Measurements from ENCODE around the gene DOK6.
"Not testable (repeated sequence)": the region's sequence is repeated elsewhere in the genome, so short reads cannot be mapped to it uniquely, and the experiment has no call there.

The DOK6 gene

GRCh38 chr18:69658685-69659084, 258.0 kb downstream of the DOK6 start:
- no peaks in the 10 kb centered on the region for H3K9me3 ChIP-seq (replicated peaks; ENCODE audit: low read length)
- H3K4me1 ChIP-seq (ENCODE audit: control insufficient read depth, insufficient read depth, low read length), result no peaks in the 10 kb centered on the region
- H3K36me3 ChIP-seq (ENCODE audit: insufficient read depth, low read length), result no peaks in the 10 kb centered on the region
- no peaks in the 10 kb centered on the region for H3K27me3 ChIP-seq (ENCODE audit: control insufficient read depth, insufficient read depth, low read length)
- H3K9ac ChIP-seq (ENCODE audit: low read depth, low read length), result no peak overlapping the region
- H3K4me3 ChIP-seq (ENCODE audit: low read length), result no peak overlapping the region
- H3K4me2 ChIP-seq (ENCODE audit: low read length), result no peak overlapping the region

DNA sequence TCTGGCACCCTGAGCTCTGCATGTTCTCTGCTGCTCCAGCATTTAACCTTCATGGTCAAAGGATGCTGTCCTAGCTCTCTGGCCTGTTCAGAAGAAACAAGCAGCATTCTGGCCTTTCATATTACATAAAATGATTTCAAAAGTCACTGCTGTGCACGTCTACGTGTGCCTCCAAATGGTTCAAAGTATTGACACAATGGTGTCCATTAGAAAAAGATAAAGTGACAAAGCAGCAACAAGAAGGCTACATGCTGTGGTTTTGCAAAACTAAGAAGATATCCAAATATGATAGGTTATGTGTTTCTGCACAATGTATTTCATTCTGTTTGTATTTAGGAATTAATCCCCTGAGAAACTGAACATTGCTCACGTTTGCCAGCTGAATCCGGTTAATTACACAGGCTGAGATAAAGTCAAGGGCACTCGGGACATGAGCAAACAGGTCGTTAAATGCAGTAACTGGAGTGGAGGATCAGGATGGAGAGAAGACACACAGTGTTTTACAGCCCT, 258.5 kb downstream of the DOK6 start:
- no peak overlapping the region for H3K9ac ChIP-seq (ENCODE audit: low read depth, low read length)
- H3K9me3 ChIP-seq (replicated peaks; ENCODE audit: low read length), result no peaks in the 10 kb centered on the region
- no peaks in the 10 kb centered on the region for H3K4me1 ChIP-seq (ENCODE audit: control insufficient read depth, insufficient read depth, low read length)
- H3K4me3 ChIP-seq (ENCODE audit: low read length), result no peak overlapping the region
- no peaks in the 10 kb centered on the region for H3K27me3 ChIP-seq (ENCODE audit: control insufficient read depth, insufficient read depth, low read length)
- H3K4me2 ChIP-seq (ENCODE audit: low read length), result no peak overlapping the region
- H3K36me3 ChIP-seq (ENCODE audit: insufficient read depth, low read length), result no peaks in the 10 kb centered on the region

GRCh38 chr18:69662090-69662489, 261.4 kb downstream of the DOK6 start:
- not testable (repeated sequence) for H3K4me2 ChIP-seq (ENCODE audit: low read length); H3K9me3 ChIP-seq (replicated peaks; ENCODE audit: low read length); H3K4me3 ChIP-seq (ENCODE audit: low read length); H3K4me1 ChIP-seq (ENCODE audit: control insufficient read depth, insufficient read depth, low read length); H3K36me3 ChIP-seq (ENCODE audit: insufficient read depth, low read length); H3K27me3 ChIP-seq (ENCODE audit: control insufficient read depth, insufficient read depth, low read length); H3K9ac ChIP-seq (ENCODE audit: low read depth, low read length)

- no peaks in the 10 kb centered on the region for H3K4me1 ChIP-seq (ENCODE audit: control insufficient read depth, insufficient read depth, low read length)
- H3K36me3 ChIP-seq (ENCODE audit: insufficient read depth, low read length), result no peaks in the 10 kb centered on the region
- no peaks in the 10 kb centered on the region for H3K27me3 ChIP-seq (ENCODE audit: control insufficient read depth, insufficient read depth, low read length)
- no peaks in the 10 kb centered on the region for H3K9me3 ChIP-seq (replicated peaks; ENCODE audit: low read length)
- H3K4me3 ChIP-seq (ENCODE audit: low read length), result no peak overlapping the region
- H3K4me2 ChIP-seq (ENCODE audit: low read length), result no peak overlapping the region
- no peak overlapping the region for H3K9ac ChIP-seq (ENCODE audit: low read depth, low read length)
These were observed 263.7 kb downstream of the DOK6 start for GRCh38 chr18:69664399-69664798.

DNA sequence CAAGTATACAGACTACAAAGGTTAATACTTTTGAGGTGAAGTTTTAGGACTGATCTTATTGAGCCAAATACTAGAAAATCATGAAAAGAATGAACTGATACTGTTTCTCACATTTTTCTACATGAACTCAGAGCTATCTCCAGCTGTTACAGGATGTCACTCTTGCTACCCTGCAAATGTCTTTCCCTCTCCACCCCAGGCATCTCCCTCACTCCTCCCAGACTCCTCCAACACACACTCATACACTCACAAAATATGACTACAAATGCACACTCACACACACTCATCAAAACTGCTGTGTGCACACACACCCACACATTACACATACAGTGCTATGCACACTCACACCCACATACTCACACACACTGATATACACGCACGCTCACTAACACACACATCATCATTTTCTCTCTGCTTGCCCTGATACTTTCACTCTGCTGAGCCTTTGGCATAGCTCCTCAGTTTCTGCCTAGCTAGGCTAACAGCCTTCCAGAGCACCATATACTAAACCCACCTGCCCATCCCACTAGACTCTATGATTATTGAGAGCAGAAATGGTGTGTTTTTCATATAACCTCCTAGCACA, 273.7 kb downstream of the DOK6 start:
- Histone ChIP-seq H3K4me3 (ENCODE audit: low read length) (no peak overlapping the region), H3K4me2 (ENCODE audit: low read length) (no peak overlapping the region), H3K27me3 (ENCODE audit: control insufficient read depth, insufficient read depth, low read length) (no peaks in the 10 kb centered on the region), H3K36me3 (ENCODE audit: insufficient read depth, low read length) (no peaks in the 10 kb centered on the region), H3K9me3 (replicated peaks; ENCODE audit: low read length) (no peaks in the 10 kb centered on the region), H3K4me1 (ENCODE audit: control insufficient read depth, insufficient read depth, low read length) (peaks cover 26% of the 10 kb centered on the region), H3K9ac (ENCODE audit: low read depth, low read length) (no peak overlapping the region)

GRCh38 chr18:69674966-69675365, 274.3 kb downstream of the DOK6 start:
- Histone ChIP-seq H3K4me1 (ENCODE audit: control insufficient read depth, insufficient read depth, low read length) (peaks cover 26% of the 10 kb centered on the region), H3K9ac (ENCODE audit: low read depth, low read length) (no peak overlapping the region), H3K36me3 (ENCODE audit: insufficient read depth, low read length) (no peaks in the 10 kb centered on the region), H3K27me3 (ENCODE audit: control insufficient read depth, insufficient read depth, low read length) (no peaks in the 10 kb centered on the region), H3K9me3 (replicated peaks; ENCODE audit: low read length) (no peaks in the 10 kb centered on the region), H3K4me2 (ENCODE audit: low read length) (no peak overlapping the region), H3K4me3 (ENCODE audit: low read length) (no peak overlapping the region)

GRCh38 chr18:69677595-69677994, 276.9 kb downstream of the DOK6 start:
- Histone ChIP-seq H3K9me3 (replicated peaks; ENCODE audit: low read length) (no peaks in the 10 kb centered on the region), H3K27me3 (ENCODE audit: control insufficient read depth, insufficient read depth, low read length) (no peaks in the 10 kb centered on the region), H3K4me3 (ENCODE audit: low read length) (no peak overlapping the region), H3K4me1 (ENCODE audit: control insufficient read depth, insufficient read depth, low read length) (peaks cover 26% of the 10 kb centered on the region), H3K4me2 (ENCODE audit: low read length) (no peak overlapping the region), H3K9ac (ENCODE audit: low read depth, low read length) (no peak overlapping the region), H3K36me3 (ENCODE audit: insufficient read depth, low read length) (no peaks in the 10 kb centered on the region)

GRCh38 chr18:69680123-69680522, 279.4 kb downstream of the DOK6 start:
- Histone ChIP-seq H3K4me1 (ENCODE audit: control insufficient read depth, insufficient read depth, low read length) (peaks cover 14% of the 10 kb centered on the region), H3K27me3 (ENCODE audit: control insufficient read depth, insufficient read depth, low read length) (no peaks in the 10 kb centered on the region), H3K36me3 (ENCODE audit: insufficient read depth, low read length) (no peaks in the 10 kb centered on the region), H3K4me2 (ENCODE audit: low read length) (no peak overlapping the region), H3K9ac (ENCODE audit: low read depth, low read length) (no peak overlapping the region), H3K9me3 (replicated peaks; ENCODE audit: low read length) (no peaks in the 10 kb centered on the region), H3K4me3 (ENCODE audit: low read length) (no peak overlapping the region)

DNA sequence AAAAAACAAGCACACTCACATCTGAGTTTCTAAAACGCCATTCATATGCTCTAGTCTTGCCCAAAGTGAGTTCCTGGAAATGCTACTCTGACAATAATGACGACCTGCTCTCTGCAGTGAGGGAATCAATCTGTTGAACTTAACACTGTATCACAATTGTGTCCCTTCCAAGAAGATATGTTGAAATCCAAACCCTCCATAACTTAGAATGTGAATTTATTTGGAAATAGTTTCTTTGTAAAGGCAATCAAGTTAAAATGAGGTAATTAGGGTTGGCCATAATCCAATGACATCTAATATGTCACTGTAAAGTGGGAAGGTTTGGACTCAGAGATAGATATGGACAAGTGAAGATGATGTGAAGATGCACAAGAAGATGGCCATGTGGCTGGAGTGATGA, 282.5 kb downstream of the DOK6 start:
- H3K4me1 ChIP-seq (ENCODE audit: control insufficient read depth, insufficient read depth, low read length), result peaks cover 7% of the 10 kb centered on the region
- H3K4me2 ChIP-seq (ENCODE audit: low read length), result no peak overlapping the region
- no peak overlapping the region for H3K9ac ChIP-seq (ENCODE audit: low read depth, low read length)
- no peaks in the 10 kb centered on the region for H3K9me3 ChIP-seq (replicated peaks; ENCODE audit: low read length)
- no peaks in the 10 kb centered on the region for H3K36me3 ChIP-seq (ENCODE audit: insufficient read depth, low read length)
- no peaks in the 10 kb centered on the region for H3K27me3 ChIP-seq (ENCODE audit: control insufficient read depth, insufficient read depth, low read length)
- no peak overlapping the region for H3K4me3 ChIP-seq (ENCODE audit: low read length)

DNA sequence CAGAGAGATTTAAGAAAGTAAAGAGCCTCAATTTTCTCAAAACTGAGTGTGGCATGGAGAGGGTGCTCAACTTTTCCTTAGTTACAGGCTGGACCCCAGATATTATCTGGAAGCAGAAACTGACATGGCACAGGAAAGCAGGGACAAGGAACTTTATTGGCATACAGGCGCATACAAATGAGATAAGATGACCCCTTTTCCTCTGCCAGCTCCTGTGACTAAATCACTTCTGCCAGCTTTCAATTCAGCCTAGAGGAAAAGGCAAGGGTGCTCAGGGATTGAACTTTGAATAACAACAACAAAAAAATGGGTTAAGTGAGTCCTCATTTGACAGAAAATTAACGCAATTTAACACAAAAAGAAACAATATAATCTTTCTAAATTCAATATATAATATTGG, 284.1 kb downstream of the DOK6 start:
- H3K36me3 ChIP-seq (ENCODE audit: insufficient read depth, low read length), result no peaks in the 10 kb centered on the region
- no peaks in the 10 kb centered on the region for H3K9me3 ChIP-seq (replicated peaks; ENCODE audit: low read length)
- H3K4me1 ChIP-seq (ENCODE audit: control insufficient read depth, insufficient read depth, low read length), result peaks cover 21% of the 10 kb centered on the region
- H3K4me3 ChIP-seq (ENCODE audit: low read length), result no peak overlapping the region
- no peak overlapping the region for H3K4me2 ChIP-seq (ENCODE audit: low read length)
- H3K9ac ChIP-seq (ENCODE audit: low read depth, low read length), result no peak overlapping the region
- no peaks in the 10 kb centered on the region for H3K27me3 ChIP-seq (ENCODE audit: control insufficient read depth, insufficient read depth, low read length)

DNA sequence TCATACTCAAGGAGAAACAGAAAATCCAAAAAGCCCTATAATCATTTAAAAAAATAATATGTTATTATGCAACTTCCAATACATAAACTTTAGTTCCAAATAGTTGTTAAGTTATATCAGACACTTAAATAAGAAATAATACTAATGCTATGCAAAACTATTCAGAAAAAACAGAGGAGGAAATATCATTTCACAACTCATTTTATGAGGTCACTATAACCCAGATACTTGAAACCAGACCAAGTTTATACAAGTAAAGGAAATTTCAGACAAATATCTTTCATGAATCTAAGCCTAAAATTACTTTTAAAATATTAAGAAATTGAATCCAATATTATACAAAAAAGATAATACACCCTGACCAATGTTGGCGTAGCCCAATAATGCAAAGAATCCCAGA, 286.2 kb downstream of the DOK6 start:
- peaks cover 27% of the 10 kb centered on the region for H3K4me1 ChIP-seq (ENCODE audit: control insufficient read depth, insufficient read depth, low read length)
- H3K4me3 ChIP-seq (ENCODE audit: low read length), result no peak overlapping the region
- no peaks in the 10 kb centered on the region for H3K27me3 ChIP-seq (ENCODE audit: control insufficient read depth, insufficient read depth, low read length)
- no peaks in the 10 kb centered on the region for H3K9me3 ChIP-seq (replicated peaks; ENCODE audit: low read length)
- H3K36me3 ChIP-seq (ENCODE audit: insufficient read depth, low read length), result no peaks in the 10 kb centered on the region
- H3K4me2 ChIP-seq (ENCODE audit: low read length), result no peak overlapping the region
- H3K9ac ChIP-seq (ENCODE audit: low read depth, low read length), result no peak overlapping the region

- Histone ChIP-seq H3K4me3 (ENCODE audit: low read length) (no peak overlapping the region), H3K4me1 (ENCODE audit: control insufficient read depth, insufficient read depth, low read length) (peaks cover 27% of the 10 kb centered on the region), H3K27me3 (ENCODE audit: control insufficient read depth, insufficient read depth, low read length) (no peaks in the 10 kb centered on the region), H3K36me3 (ENCODE audit: insufficient read depth, low read length) (no peaks in the 10 kb centered on the region), H3K4me2 (ENCODE audit: low read length) (no peak overlapping the region), H3K9ac (ENCODE audit: low read depth, low read length) (no peak overlapping the region), H3K9me3 (replicated peaks; ENCODE audit: low read length) (no peaks in the 10 kb centered on the region)
These were observed 288.6 kb downstream of the DOK6 start for GRCh38 chr18:69689121-69689759.
